NCI-H187 (cell line): Measurements from ENCODE around the gene PSMD14.
"Not testable (repeated sequence)": the region's sequence is repeated elsewhere in the genome, so short reads cannot be mapped to it uniquely, and the experiment has no call there.

Experiments used
- DNase-seq, 2 experiments: peaks; one replicate each; lab custom pipeline; 2025; lab: John Stamatoyannopoulos, UW

PSMD14 gene

GRCh38 chr2:161308178-161308955 lies at the start of gene PSMD14:
Gene PSMD14, plus strand, starts transcription at chr2:161308425. Its CDS starts 10,401 bp downstream, at chr2:161318826.
- peak; percentile 50 to 55 for DNase-seq

- no peak for DNase-seq
These were observed 42.4 kb upstream of the PSMD14 start for GRCh38 chr2:161265874-161266273.

DNA sequence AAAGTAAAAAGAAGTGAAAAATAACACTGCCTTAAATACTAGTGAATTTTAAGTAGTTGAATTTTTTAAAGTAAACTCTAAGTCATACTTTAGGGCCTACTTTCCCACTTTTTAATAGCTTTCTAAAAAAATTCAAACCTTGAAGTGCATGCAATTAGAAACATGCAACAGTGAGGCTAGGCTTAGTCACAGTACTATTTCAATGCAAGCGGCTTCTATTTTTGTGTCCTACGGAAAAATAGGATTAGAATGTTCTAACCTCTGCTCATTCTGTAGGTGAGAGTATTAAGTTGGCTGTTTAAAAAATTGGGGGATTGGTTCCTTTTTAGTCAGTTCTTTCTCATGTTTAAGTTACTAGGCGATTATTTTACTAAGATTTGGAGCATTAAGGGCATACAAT lies 39.1 kb upstream of the PSMD14 start:
- DNase-seq: no peak

GRCh38 chr2:161273038-161273760 lies 35.0 kb upstream of the PSMD14 start:
- no peak for DNase-seq

GRCh38 chr2:161278564-161279229 lies 29.5 kb upstream of the PSMD14 start:
- not testable (repeated sequence) for DNase-seq

GRCh38 chr2:161279230-161279815 lies 28.9 kb upstream of the PSMD14 start:
- not testable (repeated sequence) for DNase-seq

DNA sequence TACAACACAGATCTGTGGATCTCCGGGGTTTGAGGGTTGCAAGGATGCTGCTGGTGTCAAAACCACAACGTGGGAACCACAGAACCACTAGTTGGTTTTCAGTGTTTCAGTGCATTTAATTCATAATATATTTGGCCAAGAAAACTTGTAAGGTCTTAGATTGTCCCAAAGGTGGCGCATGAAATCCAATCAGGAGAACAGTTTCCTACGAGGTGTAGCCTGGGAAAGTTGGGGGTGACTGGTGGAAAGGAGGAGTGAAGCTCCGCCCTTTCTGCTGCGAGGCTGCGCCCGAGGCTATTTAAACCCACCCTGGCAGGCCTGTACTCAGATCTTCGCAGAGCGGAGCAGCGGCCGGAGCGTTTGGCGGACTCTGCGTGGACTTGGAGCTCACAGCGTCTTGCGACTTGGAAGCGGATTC lies 27.3 kb upstream of the PSMD14 start:
- DNase-seq: not testable (repeated sequence)

GRCh38 chr2:161281615-161282310 lies 26.5 kb upstream of the PSMD14 start:
- DNase-seq: not testable (repeated sequence)

DNA sequence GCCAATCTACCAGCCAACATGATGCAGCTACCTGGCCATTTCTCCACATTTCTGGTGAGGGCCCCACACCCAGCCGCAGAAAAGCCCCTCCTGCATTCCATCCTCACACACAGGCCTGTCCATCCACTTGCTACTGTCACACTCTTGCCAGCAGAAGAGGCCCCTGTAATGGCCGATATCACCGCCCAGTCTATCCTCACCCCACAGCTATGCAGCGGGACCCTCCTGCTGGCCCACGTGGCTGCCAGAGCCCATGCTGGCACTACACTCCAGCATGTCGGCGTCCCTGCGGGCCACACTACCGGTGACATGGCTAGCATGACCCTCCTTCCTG lies 25.9 kb upstream of the PSMD14 start:
- not testable (repeated sequence) for DNase-seq

DNA sequence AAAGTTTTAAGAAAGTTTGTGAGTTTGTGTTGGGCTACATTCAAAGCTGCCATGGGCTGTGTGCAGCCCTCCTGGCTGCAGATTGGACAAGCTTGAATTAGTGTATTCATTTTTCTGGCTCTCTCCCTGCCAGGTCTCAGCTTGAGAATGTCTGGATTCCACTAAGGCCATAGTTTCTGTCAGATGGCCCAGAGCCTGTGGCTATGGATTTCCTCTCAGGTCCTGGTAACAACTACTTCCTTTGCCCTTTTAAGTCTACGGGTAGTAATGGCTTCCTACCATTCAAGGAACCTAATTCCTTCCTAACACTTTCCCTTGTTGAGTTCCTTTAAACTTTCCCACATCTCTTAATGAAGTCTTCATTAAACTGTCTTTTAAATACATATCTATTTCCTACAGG lies 24.3 kb upstream of the PSMD14 start:
- DNase-seq: no peak

DNA sequence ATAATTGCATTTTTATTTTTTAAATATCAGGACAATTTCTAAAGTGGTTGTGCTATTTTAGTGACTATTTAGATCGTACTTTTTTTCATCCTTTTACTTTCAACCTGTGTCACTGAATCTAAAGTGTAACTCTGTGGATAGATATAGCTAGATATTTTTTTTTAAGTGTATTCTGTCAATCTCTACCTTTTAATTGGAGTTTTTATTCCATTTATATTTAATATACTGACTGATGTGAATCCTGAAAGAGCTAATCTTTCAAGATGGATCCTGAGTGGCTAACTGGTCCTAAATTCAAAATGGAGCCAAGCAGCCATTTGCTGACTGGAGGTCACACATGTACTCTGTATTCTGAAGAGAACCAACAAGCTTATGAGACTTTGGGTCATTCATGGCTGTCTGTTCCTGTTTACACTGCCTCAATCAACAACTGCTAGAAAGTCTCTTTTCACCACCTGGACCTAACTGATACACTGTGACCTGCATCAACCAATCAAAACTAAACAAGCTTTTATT lies 4.6 kb upstream of the PSMD14 start:
- no peak for DNase-seq

DNA sequence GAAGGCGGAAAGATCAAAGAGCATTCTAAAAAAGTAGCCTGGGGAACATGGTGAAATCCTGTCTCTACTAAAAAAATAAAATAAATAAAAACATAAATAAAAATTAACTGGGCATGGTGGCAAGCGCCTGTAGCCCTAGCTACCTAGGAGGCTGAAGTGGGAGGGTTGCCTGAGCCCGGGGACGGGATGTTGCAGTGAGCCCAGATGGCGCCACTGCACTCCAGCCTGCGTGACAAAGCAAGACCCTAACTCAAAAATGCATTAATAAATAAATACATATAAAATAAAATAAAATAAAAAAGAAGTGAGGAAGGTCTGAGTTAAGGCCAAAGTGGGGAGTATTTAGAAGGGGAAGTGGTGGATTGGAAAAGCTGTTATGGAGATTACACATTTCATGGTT lies 1.3 kb upstream of the PSMD14 start:
- no peak for DNase-seq

DNA sequence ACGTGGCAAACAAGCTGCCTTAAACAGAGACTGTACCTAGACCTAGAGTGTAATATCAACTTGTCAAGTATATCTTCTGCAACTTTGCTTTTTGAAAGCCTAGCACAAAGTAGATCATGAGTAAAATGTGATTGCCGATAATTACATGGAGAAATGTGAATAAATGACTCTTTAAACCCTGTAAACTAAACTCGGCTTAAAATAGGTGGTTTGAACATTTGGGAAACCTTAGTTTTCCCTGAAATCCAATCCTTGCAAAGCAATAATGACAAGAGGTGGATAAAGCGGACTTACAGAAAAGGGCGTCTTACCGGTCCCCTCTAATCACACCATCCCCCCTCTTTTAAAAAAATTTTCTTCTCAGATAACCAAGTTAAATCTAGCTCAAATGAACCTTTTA lies 549 bp upstream of the PSMD14 start:
- DNase-seq: no peak

- DNase-seq: no peak
These were observed 4.8 kb downstream of the PSMD14 start for GRCh38 chr2:161312996-161313395.

GRCh38 chr2:161315380-161315779 lies 7.2 kb downstream of the PSMD14 start:
- no peak for DNase-seq

DNA sequence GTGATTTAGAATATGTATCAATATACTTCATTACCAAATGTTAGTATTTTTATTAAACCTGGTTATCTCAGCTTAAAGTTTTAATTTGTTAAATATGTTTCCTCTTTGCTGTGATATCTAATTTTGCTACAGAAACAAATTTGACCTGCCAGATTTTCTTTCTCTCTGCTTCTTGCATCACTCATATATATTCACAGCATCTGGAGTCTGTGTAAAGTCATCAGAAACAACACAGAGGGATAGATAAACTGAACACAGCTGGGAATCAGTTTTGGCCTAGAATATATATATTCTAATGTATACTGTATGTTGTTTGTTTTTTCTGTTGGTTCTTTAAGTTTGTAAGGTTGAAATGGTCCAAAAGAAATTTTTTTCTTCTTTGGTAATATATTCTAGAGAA lies 8.5 kb downstream of the PSMD14 start:
- DNase-seq: no peak

DNA sequence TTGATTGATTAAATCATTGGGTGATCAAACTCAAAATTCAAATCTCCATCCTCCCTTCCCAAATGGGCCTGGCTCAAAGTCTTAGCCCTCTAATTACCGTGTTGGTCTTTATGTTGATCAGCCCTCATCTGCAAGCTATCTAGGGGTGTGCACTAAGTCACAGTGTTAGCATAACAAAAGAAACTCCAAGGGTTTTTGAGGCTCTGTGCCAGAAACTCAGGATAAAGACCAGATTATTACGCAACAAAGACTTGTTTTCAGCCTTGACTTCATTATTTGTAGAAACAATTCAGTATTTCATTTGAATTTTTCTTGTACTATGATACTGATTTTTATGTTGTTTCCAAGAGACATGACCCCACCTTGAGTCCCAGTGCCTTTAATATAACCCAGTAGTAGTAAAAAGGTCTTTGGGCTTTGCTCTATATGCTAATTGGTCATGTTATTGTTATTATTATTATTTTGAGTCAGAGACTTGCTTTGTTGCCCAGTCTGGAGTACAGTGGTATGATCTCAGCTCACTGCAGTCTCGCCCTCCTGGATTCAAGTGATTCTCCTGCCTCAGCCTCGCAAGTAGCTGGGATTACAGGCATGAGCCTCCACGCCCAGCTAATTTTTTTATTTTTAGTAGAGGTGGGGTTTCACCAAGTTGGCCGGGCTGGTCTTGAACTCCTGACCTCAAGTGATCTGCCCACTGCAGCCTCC lies 13.9 kb downstream of the PSMD14 start:
- no peak for DNase-seq

DNA sequence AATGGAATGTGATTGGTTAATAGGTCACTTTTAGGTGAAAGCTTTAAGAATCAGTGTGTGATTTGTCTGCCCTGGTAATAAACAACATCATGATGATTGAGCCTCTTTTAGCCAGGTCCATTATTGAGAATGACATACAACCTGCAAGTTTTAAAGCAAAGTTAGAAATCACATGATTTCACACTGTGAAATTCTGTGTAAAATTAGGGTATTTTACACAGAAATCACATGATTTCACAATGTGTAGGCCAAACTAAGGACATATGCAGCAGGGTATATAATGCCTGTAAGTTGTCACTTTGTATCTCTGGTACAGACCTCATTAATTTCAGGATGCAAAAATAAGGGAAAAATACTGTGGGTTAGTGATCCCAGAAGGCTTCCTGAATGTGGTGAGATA lies 16.7 kb downstream of the PSMD14 start:
- no peak for DNase-seq

DNA sequence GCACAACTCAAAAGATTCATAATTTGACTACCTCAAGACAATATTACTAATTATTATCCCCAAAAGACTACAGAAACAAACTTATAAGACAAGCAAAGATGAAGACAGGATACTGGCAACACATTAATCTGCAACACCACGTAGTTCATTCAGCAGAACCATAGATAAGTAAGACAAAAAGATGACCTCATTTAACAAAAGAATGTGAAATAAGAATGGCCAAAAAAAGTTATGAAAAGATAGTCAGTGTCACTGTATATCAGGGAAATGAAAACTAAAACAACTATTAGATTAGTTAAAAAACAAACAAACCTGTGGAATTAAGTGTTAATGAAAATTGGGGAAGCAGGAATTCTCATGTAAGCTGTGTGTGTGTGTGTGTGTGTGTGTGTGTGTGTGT lies 19.4 kb downstream of the PSMD14 start:
- DNase-seq: no peak

GRCh38 chr2:161332371-161332967 lies 24.2 kb downstream of the PSMD14 start:
- DNase-seq: no peak

DNA sequence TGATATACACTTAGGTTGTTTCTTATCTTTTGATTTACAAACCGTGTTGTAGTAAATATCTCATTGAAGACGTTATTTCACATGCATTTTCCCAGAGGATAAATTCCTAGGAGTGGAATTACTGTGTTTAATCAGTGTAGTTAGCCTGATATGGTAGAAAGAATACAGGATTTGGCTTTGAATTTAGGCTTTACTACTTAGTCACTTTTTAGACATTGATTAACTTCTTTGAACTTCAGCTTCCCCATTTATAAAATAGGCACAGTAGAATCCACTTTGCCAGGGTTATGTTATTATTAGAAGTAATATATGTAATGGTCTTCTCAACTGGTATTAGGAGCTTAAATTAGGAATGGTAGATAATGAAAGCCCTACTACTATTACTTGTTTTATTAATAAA lies 27.4 kb downstream of the PSMD14 start:
- no peak for DNase-seq
